Measurements from ENCODE around the gene TGFB2. TPM values are rescaled to one million over a fixed set of nuclear protein-coding genes. Genes with fewer than 3 reads are reported as not detected.

TGFB2 gene
- total RNA-seq, 1 donor from 2014 or later, result 50.6 TPM

DNA sequence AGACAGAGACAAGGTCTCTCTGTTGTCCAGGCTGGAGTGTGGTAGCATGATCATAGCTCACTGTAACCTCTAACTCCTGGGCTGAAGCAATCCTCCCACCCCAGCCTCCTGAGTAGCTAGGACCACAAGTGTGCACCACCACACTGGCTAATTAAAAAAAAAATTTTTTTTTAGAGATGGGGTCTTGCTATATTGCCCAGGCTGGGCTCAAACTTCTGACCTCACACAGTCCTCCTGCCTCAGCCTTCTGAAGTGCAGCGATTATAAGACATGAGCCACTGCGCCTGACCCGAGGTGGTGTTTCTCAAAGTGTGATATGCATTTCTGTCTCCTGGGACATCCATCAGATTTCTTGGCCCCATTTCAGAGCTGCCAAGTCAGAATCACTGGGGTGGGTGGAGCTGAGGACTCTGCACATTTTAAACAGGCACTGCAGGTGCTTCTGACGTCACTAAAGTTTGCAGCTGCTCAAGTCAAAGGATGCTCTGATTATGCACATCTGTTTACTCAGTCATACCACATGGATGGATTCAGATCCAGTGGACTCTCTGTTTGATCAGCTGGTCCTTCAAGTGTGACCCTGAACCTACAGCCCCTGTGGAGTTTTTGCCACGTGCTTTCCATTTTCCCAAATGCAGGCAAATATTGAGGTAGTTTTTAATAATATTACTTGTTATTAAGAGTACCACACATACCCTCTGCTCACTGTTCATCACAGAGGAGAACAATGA lies 21.4 kb downstream of the TGFB2 start:
- no peak overlapping the region for H3K4me3 ChIP-seq (ENCODE audit: low read length in 3 of 3)
- no peaks in the 10 kb centered on the region for H3K36me3 ChIP-seq (ENCODE audit: control insufficient read depth in 3 of 3, insufficient read depth in 3 of 3, low read length in 3 of 3)
- peaks cover 46 to 53% (median 48%) of the 10 kb centered on the region in 3 donors for H3K4me1 ChIP-seq (ENCODE audit: control insufficient read depth in 3 of 3, insufficient read depth in 3 of 3, low read length in 3 of 3)
- no peaks in the 10 kb centered on the region for H3K9me3 ChIP-seq (ENCODE audit: control insufficient read depth in 3 of 3, low read length in 3 of 3)
- no peak overlapping the region for H3K27ac ChIP-seq (ENCODE audit: low read depth, low read length)
- no peaks in the 10 kb centered on the region for H3K27me3 ChIP-seq (ENCODE audit: control insufficient read depth in 3 of 3, insufficient read depth in 3 of 3, low read length in 3 of 3)
- H3K9ac ChIP-seq (ENCODE audit: low read depth in 1 of 3, low read length in 3 of 3), result no peak overlapping the region

DNA sequence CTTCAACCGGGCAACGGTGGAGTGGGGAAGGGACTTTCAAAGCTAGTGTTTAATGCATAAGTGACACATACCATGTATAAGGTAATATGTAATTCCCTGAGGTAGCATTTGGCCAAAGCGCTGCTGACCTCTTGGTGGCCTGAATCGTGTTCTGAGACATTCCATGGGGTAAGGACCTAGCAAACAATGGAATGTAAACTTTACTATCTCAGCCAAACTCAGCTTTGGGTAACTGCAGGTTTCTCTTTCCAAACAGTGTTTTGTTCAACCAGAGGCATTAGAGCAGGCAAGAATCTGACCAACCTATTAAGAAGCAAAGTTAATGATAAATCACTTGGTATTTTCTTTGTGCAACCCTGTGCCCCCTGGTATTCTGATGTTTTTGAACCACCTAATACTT lies 22.0 kb downstream of the TGFB2 start:
- Histone ChIP-seq H3K4me1 (ENCODE audit: control insufficient read depth in 3 of 3, insufficient read depth in 3 of 3, low read length in 3 of 3) (peaks cover 47 to 53% (median 48%) of the 10 kb centered on the region in 3 donors), H3K36me3 (ENCODE audit: control insufficient read depth in 3 of 3, insufficient read depth in 3 of 3, low read length in 3 of 3) (no peaks in the 10 kb centered on the region), H3K27ac (ENCODE audit: low read depth, low read length) (no peak overlapping the region), H3K4me3 (ENCODE audit: low read length in 3 of 3) (no peak overlapping the region), H3K9me3 (ENCODE audit: control insufficient read depth in 3 of 3, low read length in 3 of 3) (no peaks in the 10 kb centered on the region), H3K9ac (ENCODE audit: low read depth in 1 of 3, low read length in 3 of 3) (no peak overlapping the region), H3K27me3 (ENCODE audit: control insufficient read depth in 3 of 3, insufficient read depth in 3 of 3, low read length in 3 of 3) (no peaks in the 10 kb centered on the region)

DNA sequence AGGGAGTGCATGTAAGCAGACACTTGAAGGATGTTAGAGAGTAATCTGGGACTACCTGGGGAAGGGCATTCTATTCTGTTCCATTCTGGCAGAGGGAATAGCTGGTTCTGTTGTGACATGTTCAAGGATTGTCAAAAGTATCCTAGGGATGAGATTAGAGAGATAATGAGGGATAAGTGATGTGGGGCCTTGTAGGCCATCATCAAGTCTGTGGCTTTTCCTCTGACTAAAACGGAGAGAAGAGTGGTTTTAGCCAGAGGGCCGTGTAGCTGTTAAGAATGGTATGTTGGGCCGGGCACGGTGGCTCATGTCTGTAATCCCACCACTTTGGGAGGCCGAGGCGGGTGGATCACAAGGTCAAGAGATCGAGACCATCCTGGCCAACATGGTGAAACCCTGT lies 23.6 kb downstream of the TGFB2 start:
- H3K4me3 ChIP-seq (ENCODE audit: low read length in 3 of 3), result no peak overlapping the region
- no peak overlapping the region for H3K9ac ChIP-seq (ENCODE audit: low read depth in 1 of 3, low read length in 3 of 3)
- H3K9me3 ChIP-seq (ENCODE audit: control insufficient read depth in 3 of 3, low read length in 3 of 3), result no peaks in the 10 kb centered on the region
- H3K27me3 ChIP-seq (ENCODE audit: control insufficient read depth in 3 of 3, insufficient read depth in 3 of 3, low read length in 3 of 3), result no peaks in the 10 kb centered on the region
- peaks cover 46 to 48% (median 46%) of the 10 kb centered on the region in 3 donors for H3K4me1 ChIP-seq (ENCODE audit: control insufficient read depth in 3 of 3, insufficient read depth in 3 of 3, low read length in 3 of 3)
- no peaks in the 10 kb centered on the region for H3K36me3 ChIP-seq (ENCODE audit: control insufficient read depth in 3 of 3, insufficient read depth in 3 of 3, low read length in 3 of 3)
- H3K27ac ChIP-seq (ENCODE audit: low read depth, low read length), result no peak overlapping the region

DNA sequence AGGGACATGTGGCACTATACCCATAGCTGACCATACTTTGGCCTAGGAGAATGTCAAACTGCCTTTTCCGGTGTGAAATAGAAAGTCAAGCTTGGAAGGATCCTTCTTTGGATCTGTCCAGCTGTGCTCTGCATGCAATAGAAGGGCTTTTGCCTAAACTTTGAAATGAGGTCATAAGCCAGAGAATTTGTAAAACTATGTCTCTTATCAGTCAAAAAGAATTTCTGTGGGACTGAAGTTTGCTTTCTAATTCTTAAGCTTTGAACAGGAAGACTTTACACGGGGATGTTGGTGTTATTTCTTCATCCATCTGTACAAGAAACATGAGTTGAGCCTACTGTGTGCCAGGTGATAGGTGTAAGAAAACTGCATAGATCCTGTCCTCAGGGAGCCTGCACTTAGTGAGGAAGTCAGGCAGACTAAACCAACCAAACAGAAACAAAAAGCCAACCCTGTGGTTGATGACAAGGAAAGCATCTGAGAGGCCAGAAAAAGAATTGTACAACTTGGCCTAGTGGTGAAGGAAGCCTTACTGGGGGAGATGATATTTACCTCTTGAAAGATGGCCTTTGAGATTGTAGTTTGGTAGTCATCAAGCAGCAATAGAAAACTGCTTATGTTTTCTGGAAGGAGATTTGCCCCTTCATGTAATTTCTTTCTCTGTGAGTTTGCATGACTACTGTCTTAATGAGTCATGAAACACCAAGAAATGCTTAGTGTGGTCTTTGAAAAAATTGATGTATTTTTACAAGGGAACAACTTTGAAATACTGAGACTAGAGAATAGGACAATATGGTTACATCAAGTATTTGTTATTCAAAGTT lies 24.8 kb downstream of the TGFB2 start:
- H3K27ac ChIP-seq (ENCODE audit: low read depth, low read length), result peak overlapping the region; percentile 55
- no peaks in the 10 kb centered on the region for H3K36me3 ChIP-seq (ENCODE audit: control insufficient read depth in 3 of 3, insufficient read depth in 3 of 3, low read length in 3 of 3)
- no peak overlapping the region for H3K9ac ChIP-seq (ENCODE audit: low read depth in 1 of 3, low read length in 3 of 3)
- H3K9me3 ChIP-seq (ENCODE audit: control insufficient read depth in 3 of 3, low read length in 3 of 3), result no peaks in the 10 kb centered on the region
- H3K4me3 ChIP-seq (ENCODE audit: low read length in 3 of 3), result peak overlapping the region in 1 of 3 donors; percentile 3
- peaks cover 47 to 53% (median 52%) of the 10 kb centered on the region in 3 donors for H3K4me1 ChIP-seq (ENCODE audit: control insufficient read depth in 3 of 3, insufficient read depth in 3 of 3, low read length in 3 of 3)
- no peaks in the 10 kb centered on the region for H3K27me3 ChIP-seq (ENCODE audit: control insufficient read depth in 3 of 3, insufficient read depth in 3 of 3, low read length in 3 of 3)

DNA sequence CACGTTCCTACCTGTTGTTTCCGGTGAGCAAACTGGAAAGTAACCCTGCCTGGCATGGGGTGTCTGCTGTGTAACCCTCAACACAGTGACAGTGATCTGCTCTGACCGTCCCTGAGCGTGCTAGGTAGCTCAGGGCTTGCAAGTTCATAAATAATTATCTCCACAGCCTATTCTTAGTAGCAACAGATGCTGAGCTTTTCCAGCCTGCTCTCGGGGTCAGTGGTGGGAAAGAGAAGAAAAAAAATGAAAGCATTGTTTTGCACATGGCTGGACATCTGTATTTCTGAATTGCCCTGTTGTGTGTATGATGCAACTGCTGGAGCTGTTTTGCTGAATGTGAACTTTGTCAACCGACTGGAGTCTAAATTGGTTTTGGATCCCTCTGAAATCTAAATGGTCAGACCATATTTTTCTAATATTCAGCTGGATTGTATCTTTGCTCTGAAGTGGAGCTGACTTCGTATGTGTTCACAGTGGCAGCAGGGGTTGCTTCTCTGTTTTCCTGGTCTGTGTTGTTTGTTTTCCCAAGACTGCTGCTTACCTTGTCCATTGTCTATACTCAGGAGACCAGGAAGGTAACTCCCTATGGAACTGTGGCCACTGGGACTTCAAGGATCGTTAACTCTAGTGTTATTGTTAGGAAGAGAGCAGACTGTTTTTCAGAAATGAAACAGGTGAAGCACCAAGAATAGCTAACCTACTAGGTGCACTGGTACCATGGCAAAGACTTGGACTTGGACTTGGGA lies 27.0 kb downstream of the TGFB2 start:
- Histone ChIP-seq H3K27me3 (ENCODE audit: control insufficient read depth in 3 of 3, insufficient read depth in 3 of 3, low read length in 3 of 3) (no peaks in the 10 kb centered on the region), H3K27ac (ENCODE audit: low read depth, low read length) (peak overlapping the region; percentile 88), H3K36me3 (ENCODE audit: control insufficient read depth in 3 of 3, insufficient read depth in 3 of 3, low read length in 3 of 3) (no peaks in the 10 kb centered on the region), H3K9me3 (ENCODE audit: control insufficient read depth in 3 of 3, low read length in 3 of 3) (no peaks in the 10 kb centered on the region), H3K4me3 (ENCODE audit: low read length in 3 of 3) (peak overlapping the region; percentile 32 to 49 (median 42)), H3K9ac (ENCODE audit: low read depth in 1 of 3, low read length in 3 of 3) (peak overlapping the region in 2 of 3 donors; percentile 6 to 61), H3K4me1 (ENCODE audit: control insufficient read depth in 3 of 3, insufficient read depth in 3 of 3, low read length in 3 of 3) (peaks cover 37 to 53% (median 43%) of the 10 kb centered on the region in 3 donors)

DNA sequence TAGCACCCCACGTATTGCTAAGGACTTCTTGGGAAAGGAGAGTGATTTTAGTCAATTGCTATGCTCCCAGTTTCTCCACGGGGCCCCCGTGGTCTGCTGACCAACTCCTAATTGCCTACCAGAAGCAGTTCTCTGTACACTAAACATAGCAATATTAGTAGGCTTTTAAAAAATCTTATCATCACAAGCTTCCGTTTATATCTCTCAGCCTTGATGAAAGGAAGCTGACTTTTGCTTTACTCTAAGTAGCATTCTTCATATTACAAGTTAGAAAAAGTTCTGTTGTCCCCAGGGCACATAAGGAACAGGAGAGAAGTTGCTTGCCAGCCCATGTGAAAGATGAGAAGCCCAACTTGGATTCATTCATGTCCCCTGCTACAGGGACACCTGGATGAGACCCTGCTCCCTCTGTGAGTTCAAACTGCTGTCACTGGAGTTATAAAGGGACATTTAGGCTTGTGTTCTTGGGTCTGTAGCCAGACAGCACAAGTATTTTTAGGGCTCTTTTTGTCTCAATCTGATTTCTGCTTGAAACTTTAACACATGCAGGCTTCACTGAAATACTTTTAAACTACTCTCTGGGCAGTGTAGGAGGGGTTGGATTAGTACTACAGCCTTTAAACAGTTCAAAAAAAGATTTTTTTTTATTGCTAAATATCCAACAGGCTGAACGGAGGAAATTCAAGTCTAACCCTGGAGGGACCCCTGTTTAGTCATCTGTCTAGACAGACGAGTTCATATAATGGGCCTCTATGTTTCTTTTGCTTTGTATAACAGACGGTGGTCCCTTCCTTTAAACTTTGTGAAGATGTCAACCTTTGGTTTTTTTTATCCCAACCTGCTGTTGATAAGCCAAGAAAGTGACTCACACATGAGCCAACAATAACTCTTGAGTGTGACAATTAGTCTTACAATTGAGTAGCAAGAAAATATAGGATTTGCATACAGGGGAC lies 29.5 kb downstream of the TGFB2 start:
- Histone ChIP-seq H3K4me3 (ENCODE audit: low read length in 3 of 3) (peak overlapping the region; percentile 15 to 40 (median 23)), H3K9ac (ENCODE audit: low read depth in 1 of 3, low read length in 3 of 3) (peak overlapping the region; percentile 27 to 52 (median 32)), H3K27ac (ENCODE audit: low read depth, low read length) (peak overlapping the region; percentile 75), H3K9me3 (ENCODE audit: control insufficient read depth in 3 of 3, low read length in 3 of 3) (no peaks in the 10 kb centered on the region), H3K36me3 (ENCODE audit: control insufficient read depth in 3 of 3, insufficient read depth in 3 of 3, low read length in 3 of 3) (no peaks in the 10 kb centered on the region), H3K4me1 (ENCODE audit: control insufficient read depth in 3 of 3, insufficient read depth in 3 of 3, low read length in 3 of 3) (peaks cover 37 to 47% (median 42%) of the 10 kb centered on the region in 3 donors), H3K27me3 (ENCODE audit: control insufficient read depth in 3 of 3, insufficient read depth in 3 of 3, low read length in 3 of 3) (no peaks in the 10 kb centered on the region)

DNA sequence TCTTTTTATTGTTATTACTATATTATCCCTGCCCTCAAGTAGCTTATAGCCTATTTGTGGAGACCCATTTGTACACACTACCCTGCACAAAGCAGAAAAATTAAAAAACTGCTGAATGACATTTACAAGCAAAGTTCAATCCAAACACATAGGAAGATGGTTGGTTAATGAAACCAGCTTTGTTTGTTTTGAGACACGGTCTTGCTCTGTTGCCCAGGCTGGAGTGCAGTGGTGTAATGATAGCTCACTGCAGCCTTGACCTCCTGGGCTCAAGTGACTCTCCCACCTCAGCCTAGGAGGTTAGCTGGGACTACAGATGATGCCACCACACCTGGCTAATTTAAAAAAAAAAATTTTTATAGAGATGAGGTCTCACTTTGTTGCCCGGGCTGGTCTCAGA lies 31.6 kb downstream of the TGFB2 start:
- Histone ChIP-seq H3K27me3 (ENCODE audit: control insufficient read depth in 3 of 3, insufficient read depth in 3 of 3, low read length in 3 of 3) (no peaks in the 10 kb centered on the region), H3K9me3 (ENCODE audit: control insufficient read depth in 3 of 3, low read length in 3 of 3) (no peaks in the 10 kb centered on the region), H3K4me3 (ENCODE audit: low read length in 3 of 3) (no peak overlapping the region), H3K9ac (ENCODE audit: low read depth in 1 of 3, low read length in 3 of 3) (no peak overlapping the region), H3K27ac (ENCODE audit: low read depth, low read length) (no peak overlapping the region), H3K36me3 (ENCODE audit: control insufficient read depth in 3 of 3, insufficient read depth in 3 of 3, low read length in 3 of 3) (no peaks in the 10 kb centered on the region), H3K4me1 (ENCODE audit: control insufficient read depth in 3 of 3, insufficient read depth in 3 of 3, low read length in 3 of 3) (peaks cover 41 to 46% (median 41%) of the 10 kb centered on the region in 3 donors)

DNA sequence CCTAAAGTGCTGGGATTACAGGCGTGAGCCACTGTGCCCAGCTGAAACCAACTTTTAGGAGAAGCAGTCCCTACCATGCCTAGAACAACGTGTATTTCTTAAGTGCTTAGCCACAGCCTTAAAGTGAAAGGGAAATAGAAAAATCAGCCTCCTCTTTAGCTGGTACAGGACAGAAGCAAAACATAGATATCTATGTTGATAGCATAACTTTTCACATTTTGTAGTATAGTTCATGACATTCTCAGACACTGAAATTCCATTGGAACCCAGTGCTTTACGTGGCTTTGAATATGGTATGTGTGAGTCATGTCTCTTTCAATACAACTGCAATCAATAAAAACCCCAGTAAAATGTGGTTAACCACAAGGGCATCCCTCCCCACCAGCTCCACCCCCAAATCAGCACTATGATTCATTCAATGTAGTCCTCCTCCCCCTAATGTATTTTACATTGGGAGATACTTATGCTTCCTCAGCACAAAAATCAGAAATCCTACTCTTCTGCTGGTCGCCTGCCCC lies 32.1 kb downstream of the TGFB2 start:
- Histone ChIP-seq H3K36me3 (ENCODE audit: control insufficient read depth in 3 of 3, insufficient read depth in 3 of 3, low read length in 3 of 3) (no peaks in the 10 kb centered on the region), H3K9ac (ENCODE audit: low read depth in 1 of 3, low read length in 3 of 3) (no peak overlapping the region), H3K4me1 (ENCODE audit: control insufficient read depth in 3 of 3, insufficient read depth in 3 of 3, low read length in 3 of 3) (peaks cover 36 to 41% (median 37%) of the 10 kb centered on the region in 3 donors), H3K27me3 (ENCODE audit: control insufficient read depth in 3 of 3, insufficient read depth in 3 of 3, low read length in 3 of 3) (no peaks in the 10 kb centered on the region), H3K4me3 (ENCODE audit: low read length in 3 of 3) (no peak overlapping the region), H3K9me3 (ENCODE audit: control insufficient read depth in 3 of 3, low read length in 3 of 3) (no peaks in the 10 kb centered on the region), H3K27ac (ENCODE audit: low read depth, low read length) (no peak overlapping the region)

All from skeletal muscle tissue (tissue), 4 donors.